Activated T-cell treated with anti-CD3 and anti-CD28 coated beads, Interleukin-2, amount 50 U/mL, for 48 hours (primary cell): ENCODE measurements around the gene RPL37.
"Not testable (repeated sequence)": the region's sequence is repeated elsewhere in the genome, so short reads cannot be mapped to it uniquely, and the experiment has no call there.

Experiments
- DNase-seq, 2 experiments: peaks; one replicate each; pipeline ENCODE4 v3.0.0-alpha.2; 2020

The RPL37 gene

DNA sequence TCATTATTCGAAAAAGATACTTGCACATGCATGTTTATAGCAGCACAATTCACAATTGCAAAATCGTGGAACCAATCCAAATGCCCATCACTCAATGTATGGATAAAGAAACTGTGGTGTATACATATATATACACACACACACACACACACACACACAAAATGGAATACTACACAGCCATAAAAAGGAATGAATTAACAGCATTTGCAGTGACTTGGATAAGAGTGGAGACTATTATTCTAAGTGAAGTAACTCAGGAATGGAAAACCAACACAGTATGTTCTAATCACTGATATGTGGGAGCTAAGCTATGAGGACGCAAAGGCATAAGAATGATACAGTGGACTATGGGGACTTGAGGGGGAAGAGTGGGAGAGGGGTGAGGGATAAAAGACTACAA is 40.1 kb downstream of the RPL37 start:
- DNase-seq, result not testable (repeated sequence)

DNA sequence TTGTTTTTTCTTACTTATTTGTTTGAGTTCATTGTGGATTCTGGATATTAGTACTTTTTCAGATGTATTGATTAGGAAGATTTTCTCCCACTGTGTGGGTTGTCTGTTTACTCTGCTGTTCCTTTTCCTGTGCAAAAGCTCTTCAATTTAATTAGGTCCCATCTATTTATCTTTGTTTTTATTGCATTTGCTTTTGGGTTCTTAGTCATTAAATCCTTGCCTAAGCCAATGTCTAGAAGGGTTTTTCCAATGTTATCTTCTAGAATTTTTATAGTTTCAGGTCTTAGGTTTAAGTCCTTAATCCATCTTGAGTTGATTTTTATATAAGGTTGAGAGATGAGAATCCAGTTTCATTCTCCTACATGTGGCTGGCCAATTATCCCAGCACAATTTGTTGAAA is 40.7 kb downstream of the RPL37 start:
- DNase-seq, result not testable (repeated sequence)

DNA sequence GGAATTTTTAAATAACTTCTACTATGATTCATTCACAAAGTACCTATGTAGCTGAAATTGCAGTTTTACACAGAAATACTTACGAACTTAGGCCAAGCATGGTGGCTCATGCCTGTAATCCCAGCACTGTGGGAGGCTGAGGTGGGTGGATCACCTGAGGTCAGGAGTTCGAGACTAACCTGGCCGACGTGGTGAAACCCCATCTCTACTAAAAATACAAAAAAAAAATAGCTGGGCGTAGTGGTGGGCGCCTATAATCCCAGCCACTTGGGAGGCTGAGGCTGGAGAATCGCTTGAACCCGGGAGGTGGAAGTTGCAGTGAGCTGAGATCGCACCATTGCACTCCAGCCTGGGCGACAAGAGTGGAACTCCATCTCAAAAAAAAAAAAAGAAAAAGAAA is 42.3 kb downstream of the RPL37 start:
- DNase-seq, result not testable (repeated sequence)

GRCh38 chr5:40791715-40792139 is 43.3 kb downstream of the RPL37 start:
- no peak for DNase-seq

GRCh38 chr5:40790947-40791593 is 44.0 kb downstream of the RPL37 start:
- DNase-seq, result no peak

GRCh38 chr5:40788941-40789340 is 46.1 kb downstream of the RPL37 start:
- DNase-seq, result not testable (repeated sequence)

GRCh38 chr5:40787986-40788385 is 47.0 kb downstream of the RPL37 start:
- DNase-seq, result no peak

- not testable (repeated sequence) for DNase-seq
Observed at GRCh38 chr5:40786664-40787063, 48.4 kb downstream of the RPL37 start.

GRCh38 chr5:40784916-40785315 is 50.1 kb downstream of the RPL37 start:
- DNase-seq, result no peak

GRCh38 chr5:40784027-40784653 is 50.9 kb downstream of the RPL37 start:
- no peak for DNase-seq

- DNase-seq, result no peak
Observed at GRCh38 chr5:40781843-40782409, 53.1 kb downstream of the RPL37 start.

DNA sequence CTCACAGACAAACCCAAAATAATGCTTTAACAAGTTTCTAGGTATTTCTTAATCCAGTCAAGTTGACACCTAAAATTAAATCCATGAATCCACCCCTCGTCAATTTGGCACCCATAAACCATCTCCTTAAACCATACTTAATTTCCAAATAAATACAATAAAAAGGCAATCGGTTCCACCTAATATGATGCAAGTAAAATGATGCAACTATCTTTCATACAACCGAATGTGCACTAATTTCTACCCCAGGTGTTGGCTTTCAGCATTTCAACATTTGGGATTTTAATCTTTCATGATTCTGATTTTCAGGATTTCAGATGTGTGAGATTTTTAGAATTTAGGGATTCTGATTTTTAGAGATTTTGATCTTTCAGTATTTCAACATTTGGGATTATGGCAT is 54.2 kb downstream of the RPL37 start:
- DNase-seq, result no peak

DNA sequence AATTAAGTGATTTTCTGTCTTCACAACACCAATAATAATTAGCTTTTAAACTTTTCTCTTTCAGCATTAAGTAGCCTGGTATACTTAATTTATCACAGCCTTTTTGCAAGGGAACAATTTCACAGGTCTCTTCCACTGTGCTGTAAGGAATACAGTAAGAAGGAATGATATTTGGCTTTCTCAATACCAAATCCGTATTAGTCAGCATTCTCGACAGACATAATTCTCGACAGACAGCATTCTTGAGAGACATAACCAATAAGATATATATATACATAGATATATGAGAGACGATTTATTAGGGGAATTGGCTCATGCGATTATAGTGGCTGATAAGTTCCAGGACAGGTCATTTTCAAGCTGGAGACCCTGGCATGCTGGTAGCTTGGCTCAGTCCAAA is 54.8 kb downstream of the RPL37 start:
- no peak for DNase-seq

- DNase-seq, result no peak
Observed at GRCh38 chr5:40779561-40779960, 55.5 kb downstream of the RPL37 start.

DNA sequence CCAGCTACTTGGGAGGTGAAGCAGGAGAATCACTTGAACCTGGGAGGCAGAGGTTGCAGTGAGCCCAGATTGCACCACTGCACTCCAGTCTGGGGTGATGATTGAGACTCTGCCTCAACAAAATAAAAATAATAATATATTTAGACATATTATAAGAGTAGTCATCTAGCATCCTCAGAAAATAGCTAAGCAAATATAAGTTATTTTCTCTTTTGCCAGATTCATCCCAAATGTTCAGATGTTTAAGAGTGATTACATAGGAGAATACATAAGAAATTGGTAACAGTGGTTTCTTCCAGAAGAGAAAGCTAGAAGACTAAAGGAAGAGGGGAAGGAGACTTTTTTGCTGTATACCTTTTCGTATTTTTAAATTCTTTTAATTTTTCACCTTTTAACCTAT is 56.9 kb downstream of the RPL37 start:
- no peak for DNase-seq

DNA sequence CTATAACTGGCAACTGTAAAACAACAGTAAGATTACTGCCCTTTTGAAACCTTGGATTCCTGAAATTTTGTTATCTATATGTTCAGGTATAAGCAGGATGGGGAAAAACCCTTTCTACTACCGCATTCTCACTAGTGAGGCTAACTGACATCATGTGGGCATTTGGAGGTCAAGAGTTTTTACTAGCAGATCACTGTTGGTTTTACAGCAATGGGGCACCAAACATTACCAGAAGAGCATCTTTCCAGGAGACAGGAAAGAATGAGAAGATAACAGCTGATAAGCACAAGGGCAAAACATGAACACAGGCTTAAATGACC is 58.4 kb downstream of the RPL37 start:
- no peak for DNase-seq

GRCh38 chr5:40775846-40776657 is 59.0 kb downstream of the RPL37 start:
- no peak for DNase-seq
